Trophoblast cell (in vitro differentiated cells and primary cell): ENCODE results near the gene ATP8B3.

Experiments
- DNase-seq, 2 donors: peaks; one replicate each; pipeline ENCODE4 v3.0.0-alpha.2; 2016
- H2AFZ ChIP-seq: 2 replicates; pipeline ENCODE4 v1.6.1; 2013; ENCODE audit warnings: low read length, moderate library complexity, mild to moderate bottlenecking; ENCODE audit not compliant: insufficient read depth, poor library complexity
- H2AK5ac ChIP-seq: 2 replicates; pipeline ENCODE4 v1.6.1; 2013; ENCODE audit warnings: mild to moderate bottlenecking, low read length
- H2BK120ac ChIP-seq: 2 replicates; pipeline ENCODE4 v1.6.1; 2013; ENCODE audit warnings: low read length, mild to moderate bottlenecking, moderate library complexity; ENCODE audit not compliant: insufficient read depth, poor library complexity
- H2BK12ac ChIP-seq: 2 replicates; pipeline ENCODE4 v1.6.1; 2013; ENCODE audit warnings: mild to moderate bottlenecking, low read length, moderate library complexity
- H2BK5ac ChIP-seq: 2 replicates; pipeline ENCODE4 v1.6.1; 2013; ENCODE audit warnings: low read length, low read depth, moderate library complexity, mild to moderate bottlenecking; ENCODE audit not compliant: poor library complexity
- H3K14ac ChIP-seq: 2 replicates; pipeline ENCODE4 v1.6.1; 2013; ENCODE audit warnings: mild to moderate bottlenecking, low read length
- H3K18ac ChIP-seq: 2 replicates; pipeline ENCODE4 v1.6.1; 2013; ENCODE audit warnings: mild to moderate bottlenecking, low read length
- H3K23ac ChIP-seq: 2 replicates; pipeline ENCODE4 v1.6.1; 2013; ENCODE audit warnings: low read length
- H3K27ac ChIP-seq: 2 replicates; pipeline ENCODE4 v1.5.1; 2013; ENCODE audit warnings: low read depth, mild to moderate bottlenecking, inconsistent platforms, low read length, moderate library complexity
- H3K27me3 ChIP-seq: 2 replicates; pipeline ENCODE4 v1.6.1; 2013; ENCODE audit warnings: inconsistent platforms, mild to moderate bottlenecking, low read length, moderate library complexity; ENCODE audit not compliant: insufficient read depth
- H3K36me3 ChIP-seq, 2 experiments: 1 replicate in 1 of 2; 2 replicates in 1 of 2; pipeline ENCODE4 v1.6.1; 2013; ENCODE audit warnings: low read length in 2 of 2, mild to moderate bottlenecking in 2 of 2, moderate library complexity in 1 of 2; ENCODE audit not compliant: insufficient read depth in 2 of 2, control insufficient read depth in 1 of 2
- H3K4ac ChIP-seq: 2 replicates; pipeline ENCODE4 v1.6.1; 2013; ENCODE audit warnings: low read depth, mild to moderate bottlenecking, low read length, moderate library complexity
- H3K4me1 ChIP-seq, 2 experiments: 1 replicate in 1 of 2; 2 replicates in 1 of 2; pipeline ENCODE4 v1.6.1; 2013; ENCODE audit warnings: low read length in 2 of 2, mild to moderate bottlenecking in 2 of 2, moderate library complexity in 1 of 2; ENCODE audit not compliant: insufficient read depth in 2 of 2, control insufficient read depth in 1 of 2
- H3K4me2 ChIP-seq: 2 replicates; pipeline ENCODE4 v1.6.1; 2013; ENCODE audit warnings: inconsistent platforms, mild to moderate bottlenecking, low read length, moderate library complexity
- H3K4me3 ChIP-seq: 2 replicates; pipeline ENCODE4 v1.5.1; 2013; ENCODE audit warnings: mild to moderate bottlenecking, low read depth, low read length, inconsistent platforms
- H3K79me1 ChIP-seq: one replicate; pipeline ENCODE4 v1.6.1; 2013; ENCODE audit warnings: low read length
- H3K79me2 ChIP-seq: 2 replicates; pipeline ENCODE4 v1.6.1; 2013; ENCODE audit warnings: low read length, mild to moderate bottlenecking; ENCODE audit not compliant: control insufficient read depth, insufficient read depth, poor library complexity
- H3K9ac ChIP-seq: 2 replicates; pipeline ENCODE4 v1.6.1; 2013; ENCODE audit warnings: mild to moderate bottlenecking, low read length
- H3K9me3 ChIP-seq: 2 replicates; pipeline ENCODE4 v1.6.1; 2013; ENCODE audit warnings: low read depth, mild to moderate bottlenecking, control low read depth, inconsistent platforms, low read length; ENCODE audit not compliant: insufficient read depth
- H4K12ac ChIP-seq: 2 replicates; pipeline ENCODE4 v1.6.1; 2013; ENCODE audit warnings: low read depth, mild to moderate bottlenecking, low read length, moderate library complexity
- H4K8ac ChIP-seq: 2 replicates; pipeline ENCODE4 v1.6.1; 2013; ENCODE audit warnings: low read depth, mild to moderate bottlenecking, low read length, moderate library complexity
- H4K91ac ChIP-seq: one replicate; pipeline ENCODE4 v1.6.1; 2013; ENCODE audit warnings: low read depth, mild to moderate bottlenecking, low read length, moderate library complexity
- WGBS: extraction: QIAGEN DNeasy Blood & Tissue Kit; methylation state at CpG from one replicate; pipeline ENCODE4 v1.1.7; 2013; ENCODE audit warnings: missing lambda C conversion rate; ENCODE audit not compliant: insufficient read length, insufficient coverage; ENCODE audit errors: extremely low coverage; 5-methylcytosine and 5-hydroxymethylcytosine counted together

Gene ATP8B3

GRCh38 chr19:1837625-1838105 lies 25.6 kb upstream of the ATP8B3 start:
- peak overlapping the region; percentile 3 for H2BK5ac ChIP-seq
- peaks cover 9% of the 10 kb centered on the region for H3K79me2 ChIP-seq
- H3K9ac ChIP-seq, result no peak overlapping the region
- H4K12ac ChIP-seq, result peak overlapping the region; percentile 49
- no peak overlapping the region for H3K4me3 ChIP-seq
- no peak overlapping the region for H3K14ac ChIP-seq
- H4K8ac ChIP-seq, result peak overlapping the region; percentile 5
- H3K4me2 ChIP-seq, result no peak overlapping the region
- peaks cover 23 to 27% of the 10 kb centered on the region in 2 experiments for H3K36me3 ChIP-seq
- DNase-seq, result peak; percentile 79 to 83
- peak overlapping the region; percentile 9 for H4K91ac ChIP-seq
- no peaks in the 10 kb centered on the region for H3K27me3 ChIP-seq
- no peak overlapping the region for H2AK5ac ChIP-seq
- no peaks in the 10 kb centered on the region for H3K9me3 ChIP-seq
- peak overlapping the region; percentile 39 for H3K4ac ChIP-seq
- H2BK120ac ChIP-seq, result peak overlapping the region; percentile 1
- no CpG with 5 or more reads among the region's 23 CpGs for WGBS
- H3K79me1 ChIP-seq, result peaks cover 7% of the 10 kb centered on the region
- H2BK12ac ChIP-seq, result no peak overlapping the region
- H3K18ac ChIP-seq, result peak overlapping the region; percentile 2
- peaks cover 11 to 13% of the 10 kb centered on the region in 2 experiments for H3K4me1 ChIP-seq
- no peak overlapping the region for H2AFZ ChIP-seq
- H3K27ac ChIP-seq, result peak overlapping the region; percentile 2
- no peak overlapping the region for H3K23ac ChIP-seq

- Histone ChIP-seq H3K4ac (peak overlapping the region; percentile 52), H2BK12ac (no peak overlapping the region), H3K36me3 (peaks cover 25 to 27% of the 10 kb centered on the region in 2 experiments), H3K9ac (no peak overlapping the region), H4K12ac (no peak overlapping the region), H4K91ac (peak overlapping the region; percentile 15), H3K9me3 (no peaks in the 10 kb centered on the region), H2AK5ac (no peak overlapping the region), H3K4me2 (no peak overlapping the region), H3K27me3 (no peaks in the 10 kb centered on the region), H3K14ac (no peak overlapping the region), H2AFZ (no peak overlapping the region), H3K79me1 (peaks cover 7% of the 10 kb centered on the region), H3K27ac (peak overlapping the region; percentile 2), H3K18ac (peak overlapping the region; percentile 43), H2BK5ac (no peak overlapping the region), H3K4me3 (no peak overlapping the region), H4K8ac (no peak overlapping the region), H3K23ac (no peak overlapping the region), H2BK120ac (no peak overlapping the region), H3K4me1 (peaks cover 11 to 13% of the 10 kb centered on the region in 2 experiments), H3K79me2 (peaks cover 9% of the 10 kb centered on the region)
- DNase-seq, result peak; percentile 92 to 94
- WGBS, result no CpG with 5 or more reads among the region's 11 CpGs
These were observed 25.1 kb upstream of the ATP8B3 start for GRCh38 chr19:1837222-1837565.

GRCh38 chr19:1836458-1837221 lies 24.6 kb upstream of the ATP8B3 start:
- Histone ChIP-seq H2AFZ (no peak overlapping the region), H3K79me2 (peaks cover 9% of the 10 kb centered on the region), H3K9me3 (no peaks in the 10 kb centered on the region), H3K36me3 (peaks cover 27 to 29% of the 10 kb centered on the region in 2 experiments), H3K23ac (no peak overlapping the region), H3K4me3 (no peak overlapping the region), H3K14ac (no peak overlapping the region), H3K4me1 (peaks cover 11 to 13% of the 10 kb centered on the region in 2 experiments), H3K9ac (no peak overlapping the region), H2BK120ac (no peak overlapping the region), H3K18ac (peak overlapping the region; percentile 43), H3K4me2 (no peak overlapping the region), H4K8ac (no peak overlapping the region), H3K79me1 (peaks cover 7% of the 10 kb centered on the region), H3K27ac (no peak overlapping the region), H4K91ac (peak overlapping the region; percentile 15), H4K12ac (peak overlapping the region; percentile 32), H3K4ac (peak overlapping the region; percentile 52), H2BK5ac (no peak overlapping the region), H2BK12ac (no peak overlapping the region), H2AK5ac (no peak overlapping the region), H3K27me3 (no peaks in the 10 kb centered on the region)
- DNase-seq, result peak; percentile 99
- no CpG with 5 or more reads among the region's 31 CpGs for WGBS

GRCh38 chr19:1833540-1833939 lies 21.5 kb upstream of the ATP8B3 start:
- Histone ChIP-seq H3K27me3 (no peaks in the 10 kb centered on the region), H3K14ac (no peak overlapping the region), H3K23ac (no peak overlapping the region), H2AFZ (no peak overlapping the region), H3K36me3 (peaks cover 29 to 37% of the 10 kb centered on the region in 2 experiments), H3K9me3 (no peaks in the 10 kb centered on the region), H3K4me3 (no peak overlapping the region), H3K4ac (no peak overlapping the region), H3K79me1 (peaks cover 7% of the 10 kb centered on the region), H2AK5ac (no peak overlapping the region), H2BK5ac (no peak overlapping the region), H4K91ac (no peak overlapping the region), H4K12ac (no peak overlapping the region), H3K4me1 (peaks cover 11 to 13% of the 10 kb centered on the region in 2 experiments), H2BK12ac (no peak overlapping the region), H3K9ac (no peak overlapping the region), H3K18ac (no peak overlapping the region), H3K27ac (no peak overlapping the region), H3K4me2 (no peak overlapping the region), H2BK120ac (no peak overlapping the region), H3K79me2 (peaks cover 4% of the 10 kb centered on the region), H4K8ac (no peak overlapping the region)
- no peak for DNase-seq
- no CpG with 5 or more reads among the region's 15 CpGs for WGBS
